MV-4-11 (cell line): Measurements from ENCODE around the gene ATXN7L1.
"Not testable (repeated sequence)": the region's sequence is repeated elsewhere in the genome, so short reads cannot be mapped to it uniquely, and the experiment has no call there.

Source experiments
- DNase-seq: peaks from one replicate; lab custom pipeline; 2025; lab: John Stamatoyannopoulos, UW

The ATXN7L1 gene

DNA sequence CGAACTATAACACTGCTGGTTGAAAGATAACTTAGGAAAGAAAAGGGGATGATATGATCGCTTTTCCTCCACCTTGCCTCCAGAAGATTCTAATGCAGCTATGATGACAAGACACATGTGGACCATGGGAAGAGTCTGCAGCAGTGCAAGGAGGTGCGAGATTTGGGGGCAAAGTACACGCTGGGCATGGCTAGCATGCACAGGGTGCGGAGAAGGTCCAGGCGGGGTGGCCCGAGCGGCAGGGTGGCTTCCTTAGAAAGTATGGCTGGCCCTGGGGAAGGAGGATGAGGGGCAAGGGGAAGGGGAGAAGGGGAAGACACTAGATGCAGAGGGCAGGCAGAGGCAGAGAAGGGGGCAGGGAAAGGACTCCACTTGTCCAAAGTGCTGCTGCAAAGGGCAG is 15.6 kb downstream of the ATXN7L1 start:
- DNase-seq, result no peak

DNA sequence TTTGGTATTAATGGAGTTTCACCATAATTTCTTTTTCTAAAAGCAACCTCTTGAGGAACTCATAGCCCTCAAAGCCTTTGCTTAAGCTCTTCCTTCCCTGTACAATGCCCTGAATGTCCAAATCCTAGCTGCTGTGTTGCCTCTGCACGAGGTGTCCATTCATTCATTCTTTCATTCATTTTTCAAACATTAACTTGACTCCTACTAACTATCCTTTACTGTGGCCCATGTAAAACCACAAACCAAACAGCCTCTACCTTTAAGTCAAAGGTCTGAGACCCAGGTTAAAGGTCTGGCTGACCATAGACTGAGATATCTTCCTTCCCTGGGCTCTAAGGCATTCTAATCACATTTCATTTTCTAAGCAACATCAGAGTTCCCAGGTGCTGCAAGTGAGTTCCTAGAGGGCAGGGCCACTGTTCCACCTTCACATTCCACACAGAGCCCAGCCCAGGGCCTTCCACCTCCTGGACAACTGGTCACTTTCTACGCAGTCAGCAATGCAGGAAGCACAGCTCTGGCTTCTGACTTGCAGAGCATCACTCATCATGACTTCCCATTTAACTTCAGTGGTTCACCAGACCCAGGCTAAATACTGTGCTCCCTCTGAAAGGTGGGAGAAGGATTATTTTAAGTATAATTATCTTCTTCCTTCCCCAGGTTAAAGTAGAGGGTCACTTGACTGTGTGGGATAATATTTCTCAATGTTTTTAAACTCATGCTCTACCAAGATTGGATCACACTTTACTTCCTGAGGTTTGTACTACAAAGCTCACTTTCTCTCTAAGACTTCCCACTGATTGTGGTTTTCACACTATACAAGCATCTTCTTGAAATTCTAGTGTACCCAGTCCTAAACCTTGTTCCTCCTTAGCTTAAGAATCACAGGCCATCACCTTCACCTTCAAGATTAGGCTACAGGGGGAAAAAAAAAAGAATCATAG is 19.1 kb downstream of the ATXN7L1 start:
- DNase-seq, result peak; percentile 38

DNA sequence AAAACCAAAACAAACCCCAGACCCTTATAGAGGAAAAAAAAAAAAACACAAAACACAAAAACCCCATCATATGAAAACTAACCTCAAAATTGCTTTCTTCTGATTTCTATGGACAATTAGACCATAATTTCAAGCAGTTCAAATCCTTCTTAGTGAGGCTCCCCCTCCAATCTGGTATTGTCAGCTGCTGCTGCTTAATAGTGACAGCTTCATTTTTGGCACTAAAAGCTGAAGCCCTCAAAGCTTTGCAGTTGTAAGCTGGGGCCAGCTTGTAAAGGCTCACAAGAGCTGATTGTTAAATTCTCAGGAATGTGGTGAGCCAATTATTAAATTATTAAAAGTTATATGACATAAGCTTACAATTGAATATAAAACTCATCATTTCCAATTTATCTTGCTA is 21.9 kb downstream of the ATXN7L1 start:
- DNase-seq, result no peak

GRCh38 chr7:105853931-105854419 is 22.4 kb downstream of the ATXN7L1 start:
- DNase-seq, result peak; percentile 80

DNA sequence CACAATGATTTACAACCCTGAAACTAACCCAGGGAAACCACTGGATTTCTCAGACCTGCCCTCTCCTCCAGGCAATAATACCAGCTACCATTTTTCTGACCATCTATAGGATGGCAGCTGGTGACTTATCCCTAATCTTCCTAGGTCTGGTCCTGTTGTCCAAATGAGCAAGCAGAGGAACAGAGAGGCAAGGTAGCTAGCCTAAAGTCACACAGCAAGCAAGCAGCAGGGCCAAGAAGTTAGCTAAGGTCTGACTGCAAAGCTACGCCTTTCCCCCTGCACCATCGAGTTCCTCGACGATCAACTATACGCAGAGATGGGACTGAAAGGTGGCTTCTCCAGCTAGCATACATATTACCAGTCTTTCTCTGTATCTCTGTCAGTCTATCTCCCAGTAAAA is 25.3 kb downstream of the ATXN7L1 start:
- no peak for DNase-seq

- peak; percentile 22 for DNase-seq
These were observed 27.1 kb downstream of the ATXN7L1 start for GRCh38 chr7:105849122-105849855.

DNA sequence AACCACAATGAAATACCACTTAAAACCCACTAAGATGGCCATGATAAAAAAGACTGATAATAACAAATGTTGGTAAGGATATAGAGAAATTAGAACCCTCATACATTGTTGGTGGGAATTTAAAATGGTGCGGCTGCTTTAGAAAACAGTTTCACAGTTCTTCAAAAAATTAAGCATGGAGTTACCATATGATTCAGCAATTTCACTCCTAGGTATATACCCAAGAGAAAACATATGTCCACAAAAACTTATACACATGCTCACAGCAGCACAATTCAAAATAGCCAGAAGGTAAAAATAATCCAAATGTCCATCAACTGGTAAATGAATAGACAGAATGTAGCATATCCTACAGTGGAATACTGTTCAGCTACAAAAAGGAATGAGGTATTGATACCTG is 30.0 kb downstream of the ATXN7L1 start:
- DNase-seq, result no peak

DNA sequence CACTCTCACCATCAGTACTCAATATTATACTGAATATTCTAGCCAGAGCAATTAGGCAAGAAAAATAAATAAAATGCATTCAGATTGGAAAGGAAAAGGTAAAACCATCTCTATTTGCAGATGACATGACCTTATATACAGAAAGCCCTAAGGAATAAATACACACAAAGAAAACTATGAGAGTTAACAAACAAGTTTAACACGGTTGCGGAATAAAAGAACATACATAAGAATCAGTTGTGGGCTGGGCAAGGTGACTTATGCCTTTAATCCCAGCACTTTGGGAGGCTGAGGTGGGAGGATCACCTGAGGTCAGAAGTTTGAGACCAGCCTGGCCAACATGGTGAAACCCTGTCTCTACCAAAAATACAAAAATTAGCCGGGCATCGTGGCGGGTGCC is 31.7 kb downstream of the ATXN7L1 start:
- DNase-seq, result not testable (repeated sequence)

DNA sequence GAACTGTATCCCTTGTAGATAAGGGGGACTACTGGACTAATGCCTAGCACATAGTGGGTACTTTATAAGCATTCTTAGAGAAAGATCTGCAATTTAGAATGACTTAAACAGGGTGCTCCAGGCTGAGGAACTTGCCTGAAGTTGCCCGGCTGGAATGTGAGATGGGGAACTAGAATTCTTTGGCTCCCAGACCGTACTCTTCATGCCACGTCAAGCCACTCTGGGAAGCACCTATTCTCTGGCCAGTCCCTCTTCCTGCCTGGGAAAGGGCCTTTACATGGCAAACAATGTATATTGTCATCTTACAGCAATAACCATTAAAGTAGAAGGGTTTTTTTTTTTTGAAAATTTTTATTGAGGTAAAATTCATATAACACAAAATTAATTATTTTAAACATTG is 34.5 kb downstream of the ATXN7L1 start:
- DNase-seq, result no peak

- DNase-seq, result no peak
These were observed 35.2 kb downstream of the ATXN7L1 start for GRCh38 chr7:105840981-105841749.

GRCh38 chr7:105839266-105839665 is 37.1 kb downstream of the ATXN7L1 start:
- no peak for DNase-seq

- no peak for DNase-seq
These were observed 37.7 kb downstream of the ATXN7L1 start for GRCh38 chr7:105838627-105839231.

GRCh38 chr7:105837765-105838626 is 38.4 kb downstream of the ATXN7L1 start:
- DNase-seq, result no peak

DNA sequence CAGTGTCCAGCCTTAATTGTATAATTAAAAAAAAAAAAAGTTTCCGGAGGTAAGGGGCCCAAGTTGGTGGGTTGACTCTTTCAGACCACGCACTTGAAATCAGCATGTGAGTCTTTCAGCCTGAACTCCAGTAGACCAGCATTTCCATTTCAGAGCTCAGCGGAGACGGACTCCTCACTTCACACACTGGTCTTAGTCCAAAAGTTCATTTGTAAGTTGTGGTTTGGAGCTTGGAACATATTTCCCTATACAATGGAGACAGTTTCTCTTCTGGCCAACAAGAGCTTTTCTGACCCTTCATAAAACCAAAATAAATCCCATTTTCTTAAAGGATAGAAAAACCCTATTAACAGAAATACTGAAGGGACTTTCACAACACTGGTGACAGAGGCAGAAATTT is 41.0 kb downstream of the ATXN7L1 start:
- no peak for DNase-seq

DNA sequence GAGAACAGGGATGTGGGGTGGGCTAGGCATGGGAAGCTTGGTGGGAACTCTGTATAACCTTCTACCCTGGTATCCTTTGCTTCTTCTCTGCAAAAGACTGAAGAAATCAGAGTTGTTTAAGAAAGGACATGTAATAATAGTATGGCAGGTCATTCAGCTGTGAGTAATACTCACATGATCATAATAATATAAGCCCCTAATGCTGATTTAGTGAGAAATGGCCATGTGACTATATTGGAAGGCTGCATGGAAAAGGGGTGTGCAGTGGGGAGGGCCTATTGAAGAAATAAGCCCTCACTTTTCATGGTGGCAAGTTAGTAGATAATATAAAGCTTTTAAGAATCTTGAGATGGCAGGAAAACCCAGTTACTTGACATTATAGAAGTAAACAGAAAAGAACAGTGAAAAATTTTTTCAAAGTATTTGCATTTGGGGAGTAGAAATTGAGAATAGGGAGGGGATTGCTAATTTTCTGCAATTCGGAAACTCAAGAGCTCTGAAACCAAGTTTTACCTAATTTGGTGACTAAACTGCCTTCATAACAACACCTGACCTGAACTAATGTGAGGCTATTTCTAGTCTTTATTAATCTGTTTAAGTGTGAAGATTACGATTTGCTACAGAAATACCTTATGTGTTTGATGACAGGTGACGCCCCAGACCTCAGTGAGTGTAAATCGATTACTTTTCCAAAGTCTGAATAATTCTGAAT is 44.4 kb downstream of the ATXN7L1 start:
- no peak for DNase-seq

GRCh38 chr7:105831302-105831620 is 45.1 kb downstream of the ATXN7L1 start:
- no peak for DNase-seq

DNA sequence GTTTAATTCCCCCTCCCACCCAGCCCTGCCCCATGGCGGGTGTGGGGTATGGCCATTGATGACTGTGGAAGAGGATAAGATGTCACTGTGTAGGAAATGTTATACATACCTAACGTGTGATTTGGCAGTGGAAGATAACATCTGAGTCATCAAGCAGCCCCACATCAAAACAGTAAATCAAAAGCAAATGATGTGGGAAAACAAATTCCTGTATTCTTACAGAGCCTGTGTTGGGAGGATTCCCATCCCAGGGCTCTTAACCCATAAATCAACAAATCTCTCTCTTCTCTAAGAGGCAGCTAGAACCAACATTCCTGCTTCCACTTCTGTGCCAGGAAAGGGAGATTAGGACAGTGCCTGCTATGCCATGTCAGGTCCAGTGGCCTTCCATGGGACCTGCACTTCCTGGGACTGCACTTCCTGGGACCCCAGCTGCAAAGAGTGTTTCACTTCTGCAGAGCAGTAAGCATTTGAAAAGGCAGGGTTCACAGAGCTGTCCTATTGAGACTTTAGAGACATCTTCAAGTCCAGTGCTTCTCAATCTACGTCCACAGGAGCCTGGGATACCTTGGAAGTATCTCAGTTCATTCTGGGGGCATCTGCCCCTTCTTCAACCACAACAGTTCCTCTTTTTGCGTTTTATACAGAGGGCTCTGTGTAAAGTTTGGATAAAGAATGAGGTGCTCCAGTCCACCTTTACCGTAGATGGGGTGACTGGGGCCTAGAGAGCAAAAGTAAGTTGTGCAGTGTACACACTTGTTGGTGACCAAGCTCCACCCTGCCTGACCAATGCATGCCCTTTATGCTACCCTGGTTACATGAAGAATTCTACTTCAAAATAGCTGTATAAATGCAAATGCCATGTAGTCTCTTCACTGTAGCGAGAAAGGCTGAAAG is 45.7 kb downstream of the ATXN7L1 start:
- DNase-seq, result no peak

GRCh38 chr7:105829681-105830322 is 46.6 kb downstream of the ATXN7L1 start:
- no peak for DNase-seq

GRCh38 chr7:105828141-105828540 is 48.3 kb downstream of the ATXN7L1 start:
- DNase-seq, result no peak
